ENCODE measurements around the gene NRN1L.
A peak's percentile ranks its signal among the peaks of the same experiment; 100 is the strongest.

The NRN1L gene

GRCh38 chr16:67922221-67922620, 37.5 kb downstream of the NRN1L start:
- FAIRE-seq = no peak

- FAIRE-seq = no peak
These were observed 38.1 kb downstream of the NRN1L start for GRCh38 chr16:67922740-67923139.

- FAIRE-seq = no peak
These were observed 38.9 kb downstream of the NRN1L start for GRCh38 chr16:67923414-67924116.

- no peak for FAIRE-seq
These were observed 39.6 kb downstream of the NRN1L start for GRCh38 chr16:67924140-67924906.

DNA sequence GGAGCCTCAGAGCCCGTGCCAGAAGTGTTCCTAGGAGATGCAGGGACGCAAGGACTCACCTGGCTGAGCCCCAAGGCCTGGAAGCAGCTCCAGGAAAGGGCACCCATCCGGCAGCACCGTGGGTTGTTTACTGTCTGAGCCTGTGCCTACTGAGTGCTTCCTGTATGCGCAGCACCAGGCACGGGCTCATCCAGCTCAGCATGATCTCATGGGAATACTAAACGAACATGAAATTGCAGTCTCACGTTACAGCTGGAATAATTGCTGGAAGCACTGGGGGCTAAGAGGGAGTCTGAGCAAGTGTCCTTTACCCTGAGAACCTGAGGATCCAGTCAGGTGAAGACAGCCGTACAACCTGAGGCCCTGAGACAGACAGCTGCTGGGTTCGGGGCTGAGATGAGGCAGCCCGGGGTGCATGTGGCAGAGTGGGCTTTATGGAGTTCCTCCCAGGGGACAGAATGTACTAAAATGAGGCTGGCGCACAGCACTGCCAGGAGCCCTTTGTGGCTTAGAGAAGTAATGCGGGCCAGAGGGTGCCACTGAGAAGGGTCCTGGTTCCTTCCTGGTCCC, 41.6 kb downstream of the NRN1L start:
- FAIRE-seq = no peak

DNA sequence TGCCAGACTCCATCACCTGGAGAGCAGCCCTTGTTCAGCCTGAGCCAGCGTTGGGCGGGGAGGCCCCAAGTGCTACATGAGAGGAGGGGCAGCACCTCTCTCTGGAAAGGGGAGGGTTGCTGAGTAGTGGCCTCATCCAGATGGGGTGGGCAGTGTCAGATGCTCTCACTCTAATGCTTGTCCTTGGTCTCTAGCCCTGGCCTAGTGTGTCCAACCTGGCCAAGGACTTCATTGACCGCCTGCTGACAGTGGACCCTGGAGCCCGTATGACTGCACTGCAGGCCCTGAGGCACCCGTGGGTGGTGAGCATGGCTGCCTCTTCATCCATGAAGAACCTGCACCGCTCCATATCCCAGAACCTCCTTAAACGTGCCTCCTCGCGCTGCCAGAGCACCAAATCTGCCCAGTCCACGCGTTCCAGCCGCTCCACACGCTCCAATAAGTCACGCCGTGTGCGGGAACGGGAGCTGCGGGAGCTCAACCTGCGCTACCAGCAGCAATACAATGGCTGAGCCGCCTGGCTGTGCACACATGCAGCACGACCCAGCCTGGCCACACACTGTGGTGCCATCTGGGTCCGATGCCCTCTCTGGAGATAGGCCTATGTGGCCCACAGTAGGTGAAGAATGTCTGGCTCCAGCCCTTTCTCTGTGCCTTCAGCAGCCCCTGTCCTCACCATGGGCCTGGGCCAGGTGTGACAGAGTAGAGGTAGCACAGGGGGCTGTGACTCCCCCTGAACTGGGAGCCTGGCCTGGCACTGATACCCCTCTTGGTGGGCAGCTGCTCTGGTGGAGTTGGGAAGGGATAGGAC, 42.7 kb downstream of the NRN1L start:
- FAIRE-seq = no peak

DNA sequence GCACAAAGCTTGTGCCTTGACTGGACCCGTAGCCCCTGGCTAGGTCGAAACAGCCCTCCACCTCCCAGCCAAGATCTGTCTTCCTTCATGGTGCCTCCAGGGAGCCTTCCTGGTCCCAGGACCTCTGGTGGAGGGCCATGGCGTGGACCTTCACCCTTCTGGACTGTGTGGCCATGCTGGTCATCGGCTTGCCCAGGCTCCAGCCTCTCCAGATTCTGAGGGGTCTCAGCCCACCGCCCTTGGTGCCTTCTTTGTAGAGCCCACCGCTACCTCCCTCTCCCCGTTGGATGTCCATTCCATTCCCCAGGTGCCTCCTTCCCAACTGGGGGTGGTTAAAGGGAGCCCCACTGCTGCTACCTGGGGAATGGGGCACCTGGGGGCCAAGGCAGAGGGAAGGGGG, 43.5 kb downstream of the NRN1L start:
- no peak for FAIRE-seq

DNA sequence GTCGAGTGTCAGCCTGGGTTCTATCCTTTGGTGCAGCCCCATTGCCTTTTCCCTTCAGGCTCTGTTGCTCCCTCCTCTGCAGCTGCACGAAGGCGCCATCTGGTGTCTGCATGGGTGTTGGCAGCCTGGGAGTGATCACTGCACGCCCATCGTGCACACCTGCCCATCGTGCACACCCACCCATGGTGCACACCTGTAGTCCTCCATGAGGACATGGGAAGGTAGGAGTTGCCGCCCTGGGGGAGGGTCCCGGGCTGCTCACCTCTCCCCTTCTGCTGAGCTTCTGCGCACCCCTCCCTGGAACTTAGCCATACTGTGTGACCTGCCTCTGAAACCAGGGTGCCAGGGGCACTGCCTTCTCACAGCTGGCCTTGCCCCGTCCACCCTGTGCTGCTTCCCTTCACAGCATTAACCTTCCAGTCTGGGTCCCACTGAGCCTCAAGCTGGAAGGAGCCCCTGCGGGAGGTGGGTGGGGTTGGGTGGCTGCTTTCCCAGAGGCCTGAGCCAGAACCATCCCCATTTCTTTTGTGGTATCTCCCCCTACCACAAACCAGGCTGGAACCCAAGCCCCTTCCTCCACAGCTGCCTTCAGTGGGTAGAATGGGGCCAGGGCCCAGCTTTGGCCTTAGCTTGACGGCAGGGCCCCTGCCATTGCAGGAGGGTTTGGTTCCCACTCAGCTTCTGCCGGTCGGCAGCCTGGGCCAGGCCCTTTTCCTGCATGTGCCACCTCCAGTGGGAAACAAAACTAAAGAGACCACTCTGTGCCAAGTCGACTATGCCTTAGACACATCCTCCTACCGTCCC, 44.1 kb downstream of the NRN1L start:
- no peak for FAIRE-seq

GRCh38 chr16:67930191-67930590, 45.5 kb downstream of the NRN1L start:
- no peak for FAIRE-seq

- FAIRE-seq = no peak
These were observed 46.1 kb downstream of the NRN1L start for GRCh38 chr16:67930678-67931211.

- FAIRE-seq = no peak
These were observed 47.2 kb downstream of the NRN1L start, which contains the start of gene CTRL for GRCh38 chr16:67931712-67932461. CTRL (minus strand) TSS chr16:67931862; CDS start chr16:67931852, 10 bp downstream.

- no peak for FAIRE-seq
These were observed 47.8 kb downstream of the NRN1L start for GRCh38 chr16:67932462-67932840.

DNA sequence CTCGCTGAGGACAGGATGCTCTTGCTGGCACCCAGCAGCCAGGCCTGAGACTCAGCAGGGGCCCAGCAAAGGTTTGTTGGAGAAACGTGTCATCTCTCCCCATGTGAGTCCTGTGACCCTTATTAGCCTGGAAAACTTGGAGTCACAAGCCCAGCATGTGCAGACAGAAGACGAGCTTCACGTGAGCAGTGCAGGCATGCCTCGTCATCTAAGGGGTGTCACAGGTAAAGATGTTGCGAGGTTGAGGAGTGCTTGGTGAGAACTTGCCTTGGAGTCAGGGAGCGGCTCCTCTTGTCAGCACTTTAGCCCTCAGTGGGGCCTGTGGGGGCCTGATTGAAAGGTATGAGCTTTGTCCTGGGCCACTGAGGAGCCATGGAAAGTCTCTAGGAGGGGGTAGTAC, 49.1 kb downstream of the NRN1L start:
- FAIRE-seq = no peak

DNA sequence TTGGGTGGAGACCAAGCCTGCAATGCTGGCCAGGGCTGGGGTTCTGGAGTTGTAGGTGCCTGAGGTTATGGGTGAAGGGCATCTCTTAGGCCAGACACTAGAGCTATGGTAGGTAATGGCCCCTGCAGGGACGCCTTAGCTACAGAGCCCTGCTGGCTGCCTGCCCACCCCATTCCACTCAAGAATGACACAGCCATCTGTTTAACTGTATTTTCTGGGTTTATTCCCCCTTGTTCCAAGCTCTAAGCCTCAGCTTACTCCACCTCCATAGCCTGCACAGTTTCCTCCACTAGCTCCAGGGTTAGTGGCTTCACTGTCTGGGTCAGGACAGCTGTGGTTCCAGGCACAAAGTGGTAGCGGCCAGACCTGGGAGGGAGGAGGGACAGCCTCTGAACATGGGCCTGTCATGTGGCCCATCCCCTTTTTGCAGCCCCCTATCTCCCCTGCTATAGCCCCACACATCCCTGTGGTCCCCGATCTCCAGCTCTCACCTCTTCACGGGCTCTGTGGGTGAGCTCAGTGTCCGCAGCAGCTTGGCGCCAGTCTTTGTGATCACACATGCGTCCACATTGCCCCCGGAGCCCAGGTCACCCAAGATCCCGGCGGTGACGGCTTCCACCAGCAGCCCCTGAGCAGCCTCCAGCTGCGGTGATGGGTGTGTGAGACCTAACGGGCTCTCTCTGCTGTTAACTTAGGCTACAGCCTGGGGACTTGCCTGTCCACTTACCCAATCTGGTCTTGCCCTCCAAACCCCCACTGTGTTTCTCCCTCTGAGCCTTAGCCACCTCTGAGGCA, 49.8 kb downstream of the NRN1L start:
- FAIRE-seq = no peak

DNA sequence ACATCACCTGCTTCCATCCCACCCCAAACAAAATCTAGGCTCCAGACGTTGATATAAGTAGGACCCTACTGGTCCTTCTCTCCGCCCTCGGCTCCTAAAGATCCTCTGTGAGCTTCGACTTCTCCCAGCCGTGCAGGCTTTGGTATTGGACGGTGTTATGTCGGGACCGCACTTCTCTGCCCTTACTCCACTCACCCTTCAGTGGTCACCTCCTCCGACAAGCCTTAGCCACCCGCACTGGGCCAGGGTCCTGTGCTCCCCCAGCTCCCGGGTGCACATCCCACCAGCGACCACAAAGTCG, 50.4 kb downstream of the NRN1L start:
- FAIRE-seq = no peak

- FAIRE-seq = peak; percentile 95
These were observed 50.9 kb downstream of the NRN1L start for GRCh38 chr16:67935402-67936123.
